Measurements from ENCODE around the gene OR6C75. TPM values are rescaled to one million over a fixed set of nuclear protein-coding genes. Genes with fewer than 3 reads are reported as not detected.
"Not testable (repeated sequence)": the region's sequence is repeated elsewhere in the genome, so short reads cannot be mapped to it uniquely, and the experiment has no call there.

Gene OR6C75
- total RNA-seq, 1 experiment from 2014 or later, result not detected

- H3K36me3 ChIP-seq (ENCODE audit: control insufficient read depth, insufficient read depth, low read length); H3K4me1 ChIP-seq (ENCODE audit: control insufficient read depth, insufficient read depth, low read length); in situ Hi-C loops (cut with HindIII; ENCODE audit: low pct_unique_long_range_greater_than_20kb, low sequenced_read_pairs); H3K4me3 ChIP-seq (ENCODE audit: low read depth in 2 of 2, low read length in 2 of 2); intact Hi-C loops (cut with micrococcal nuclease; ENCODE audit: unreplicated experiment); CTCF ChIA-PET; H3K27ac ChIP-seq (ENCODE audit: low read length); H3K9me3 ChIP-seq (ENCODE audit: control insufficient read depth, insufficient read depth, low read depth, low read length); BruUV-seq (replicated peaks); DNase-seq (ENCODE audit: low read depth, low spot score); H3K27me3 ChIP-seq (ENCODE audit: control insufficient read depth, insufficient read depth, low read length); ATAC-seq; POLR2A ChIA-PET: not testable (repeated sequence)
Measured at GRCh38 chr12:55325801-55326200, 37.0 kb upstream of the OR6C75 start.

- Histone ChIP-seq H3K27ac (ENCODE audit: low read length) (no peak within 1 kb of the TSS), H3K9me3 (ENCODE audit: control insufficient read depth, insufficient read depth, low read depth, low read length) (no peaks in the 10 kb centered on the region), H3K27me3 (ENCODE audit: control insufficient read depth, insufficient read depth, low read length) (no peaks in the 10 kb centered on the region), H3K4me1 (ENCODE audit: control insufficient read depth, insufficient read depth, low read length) (no peaks in the 10 kb centered on the region), H3K4me3 (ENCODE audit: low read depth in 2 of 2, low read length in 2 of 2) (no peak within 1 kb of the TSS), H3K36me3 (ENCODE audit: control insufficient read depth, insufficient read depth, low read length) (no peaks in the 10 kb centered on the region)
- in situ Hi-C loops (cut with HindIII; ENCODE audit: low pct_unique_long_range_greater_than_20kb, low sequenced_read_pairs), result no loop called here
- ATAC-seq, result no peak
- ChIA-PET CTCF (no interaction called here), POLR2A (no interaction called here)
- no TSS peak for BruUV-seq (replicated peaks)
- DNase-seq (ENCODE audit: low read depth, low spot score), result no peak
- intact Hi-C loops (cut with micrococcal nuclease; ENCODE audit: unreplicated experiment), result no loop called here
- no peak for TF ChIP-seq TCF7L2 (IDR thresholded peaks at IDR 0.05; ENCODE audit: low read depth, low read length)
- no peak for TF ChIP-seq REST (IDR thresholded peaks at IDR 0.05; ENCODE audit: insufficient read depth in 1 of 2, low read depth in 2 of 2, low read length in 1 of 2)
- no peak for TF ChIP-seq CTCF (IDR thresholded peaks at IDR 0.05)
- no peak for TF ChIP-seq POLR2AphosphoS5 (IDR thresholded peaks at IDR 0.05; ENCODE audit: low read depth, low read length)
- TF ChIP-seq SIN3A (IDR thresholded peaks at IDR 0.05; ENCODE audit: borderline replicate concordance, insufficient read depth, low read depth, low read length), result no peak
Measured at GRCh38 chr12:55330446-55330845, 32.3 kb upstream of the OR6C75 start, which contains the start of gene OR6C3. OR6C3 (plus strand) TSS chr12:55330746; CDS start chr12:55331701, 955 bp downstream.

GRCh38 chr12:55336002-55336401 is 26.8 kb upstream of the OR6C75 start:
- in situ Hi-C loops (cut with HindIII; ENCODE audit: low pct_unique_long_range_greater_than_20kb, low sequenced_read_pairs), result no loop called here
- no peak overlapping the region for H3K27ac ChIP-seq (ENCODE audit: low read length)
- no peaks in the 10 kb centered on the region for H3K4me1 ChIP-seq (ENCODE audit: control insufficient read depth, insufficient read depth, low read length)
- no peaks in the 10 kb centered on the region for H3K36me3 ChIP-seq (ENCODE audit: control insufficient read depth, insufficient read depth, low read length)
- DNase-seq (ENCODE audit: low read depth, low spot score) (no peak), ATAC-seq (no peak)
- no TSS peak for BruUV-seq (replicated peaks)
- ChIA-PET CTCF (no interaction called here), POLR2A (no interaction called here)
- no peaks in the 10 kb centered on the region; the same call in 1 of the 2 replicates for H3K27me3 ChIP-seq (ENCODE audit: control insufficient read depth, insufficient read depth, low read length)
- no peak overlapping the region for H3K4me3 ChIP-seq (ENCODE audit: low read depth in 2 of 2, low read length in 2 of 2)
- intact Hi-C loops (cut with micrococcal nuclease; ENCODE audit: unreplicated experiment), result no loop called here
- no peak for TF ChIP-seq SIN3A (IDR thresholded peaks at IDR 0.05; ENCODE audit: borderline replicate concordance, insufficient read depth, low read depth, low read length)
- TF ChIP-seq POLR2AphosphoS5 (IDR thresholded peaks at IDR 0.05; ENCODE audit: low read depth, low read length), result no peak
- TF ChIP-seq REST (IDR thresholded peaks at IDR 0.05; ENCODE audit: insufficient read depth in 1 of 2, low read depth in 2 of 2, low read length in 1 of 2), result no peak
- TF ChIP-seq CTCF (IDR thresholded peaks at IDR 0.05), result no peak
- no peak for TF ChIP-seq TCF7L2 (IDR thresholded peaks at IDR 0.05; ENCODE audit: low read depth, low read length)
- H3K9me3 ChIP-seq (ENCODE audit: control insufficient read depth, insufficient read depth, low read depth, low read length), result no peaks in the 10 kb centered on the region

GRCh38 chr12:55355338-55355737 is 7.4 kb upstream of the OR6C75 start:
- H3K4me3 ChIP-seq (ENCODE audit: low read depth in 2 of 2, low read length in 2 of 2); ATAC-seq; POLR2A ChIA-PET; H3K27ac ChIP-seq (ENCODE audit: low read length); H3K4me1 ChIP-seq (ENCODE audit: control insufficient read depth, insufficient read depth, low read length); in situ Hi-C loops (cut with HindIII; ENCODE audit: low pct_unique_long_range_greater_than_20kb, low sequenced_read_pairs); BruUV-seq (replicated peaks); DNase-seq (ENCODE audit: low read depth, low spot score); H3K27me3 ChIP-seq (ENCODE audit: control insufficient read depth, insufficient read depth, low read length); CTCF ChIA-PET; intact Hi-C loops (cut with micrococcal nuclease; ENCODE audit: unreplicated experiment); H3K9me3 ChIP-seq (ENCODE audit: control insufficient read depth, insufficient read depth, low read depth, low read length); H3K36me3 ChIP-seq (ENCODE audit: control insufficient read depth, insufficient read depth, low read length): not testable (repeated sequence)
